Osteocyte (in vitro differentiated cells): ENCODE measurements around the gene SSPN. TPM values are rescaled to one million over a fixed set of nuclear protein-coding genes. Genes with fewer than 3 reads are reported as not detected.

ENCODE experiments used
- DNase-seq: peaks from one replicate; pipeline ENCODE4 v3.0.0; 2021; ENCODE audit warnings: mixed read lengths; ENCODE audit not compliant: unreplicated experiment; ENCODE audit errors: extremely low spot score
- H3K27ac Mint-ChIP-seq: one replicate; pipeline ENCODE4 v1.8.0; 2021; ENCODE audit warnings: mild to moderate bottlenecking, mixed read lengths; ENCODE audit not compliant: unreplicated experiment
- H3K27me3 Mint-ChIP-seq: one replicate; pipeline ENCODE4 v1.8.0; 2021; ENCODE audit warnings: mixed read lengths; ENCODE audit not compliant: unreplicated experiment
- H3K36me3 Mint-ChIP-seq: one replicate; pipeline ENCODE4 v1.8.0; 2021; ENCODE audit warnings: mixed read lengths; ENCODE audit not compliant: unreplicated experiment
- H3K4me1 Mint-ChIP-seq: one replicate; pipeline ENCODE4 v1.8.0; 2021; ENCODE audit warnings: mixed read lengths; ENCODE audit not compliant: unreplicated experiment
- H3K4me3 Mint-ChIP-seq: one replicate; pipeline ENCODE4 v1.8.0; 2021; ENCODE audit warnings: mild to moderate bottlenecking, moderate library complexity, mixed read lengths; ENCODE audit not compliant: unreplicated experiment
- H3K9me3 Mint-ChIP-seq: one replicate; pipeline ENCODE4 v1.8.0; 2021; ENCODE audit warnings: mixed read lengths; ENCODE audit not compliant: unreplicated experiment
- total RNA-seq: library from RNA; stranded (reverse); gene quantifications from 2 replicates; pipeline ENCODE4 v1.2.1, GENCODE V29; 2021
- TF ChIP-seq, protein P1 (sequence below): fragments of 200-600 bp; sonication (generic); IDR thresholded peaks from 2 replicates; pipeline ENCODE4 v1.5.0; 2021; ENCODE audit warnings: antibody characterized with exemption, mild to moderate bottlenecking, moderate library complexity

The SSPN gene
- total RNA-seq, 1 donor from 2014 or later: 19.2 TPM

DNA sequence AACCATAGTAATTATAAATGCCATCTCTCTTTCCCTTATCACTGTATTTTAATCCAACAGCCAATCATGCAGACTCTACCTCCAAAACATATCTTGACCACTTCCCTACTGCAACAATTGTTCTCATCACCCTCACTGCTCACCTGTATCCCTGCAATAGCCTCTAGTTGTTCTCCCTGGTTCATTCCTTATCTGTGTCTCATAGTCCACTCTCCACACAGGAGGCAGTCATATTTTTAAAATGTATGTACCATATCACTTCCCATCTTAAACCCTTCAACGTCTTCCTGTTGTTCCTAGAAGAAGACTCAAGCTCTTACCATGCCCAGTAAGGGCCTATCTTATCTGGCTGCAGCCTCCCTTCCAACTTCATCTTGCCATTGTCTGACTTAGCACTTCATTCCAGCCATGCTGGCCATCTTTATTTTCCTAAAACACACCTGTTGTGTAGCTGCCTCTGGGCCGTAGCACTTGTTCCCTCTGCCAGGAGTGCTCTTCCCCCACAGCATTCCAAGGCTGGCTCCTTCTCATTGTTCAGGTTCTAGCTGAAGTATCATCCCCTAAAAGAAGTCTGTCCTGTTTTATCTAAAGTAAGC lies 42.8 kb upstream of the SSPN start:
- Mint-ChIP-seq H3K27me3 (no peaks in the 10 kb centered on the region), H3K36me3 (no peaks in the 10 kb centered on the region), H3K27ac (peak overlapping the region; percentile 3), H3K4me3 (no peak overlapping the region), H3K4me1 (peaks cover 41% of the 10 kb centered on the region), H3K9me3 (no peaks in the 10 kb centered on the region)
- TF ChIP-seq, protein P1, sequence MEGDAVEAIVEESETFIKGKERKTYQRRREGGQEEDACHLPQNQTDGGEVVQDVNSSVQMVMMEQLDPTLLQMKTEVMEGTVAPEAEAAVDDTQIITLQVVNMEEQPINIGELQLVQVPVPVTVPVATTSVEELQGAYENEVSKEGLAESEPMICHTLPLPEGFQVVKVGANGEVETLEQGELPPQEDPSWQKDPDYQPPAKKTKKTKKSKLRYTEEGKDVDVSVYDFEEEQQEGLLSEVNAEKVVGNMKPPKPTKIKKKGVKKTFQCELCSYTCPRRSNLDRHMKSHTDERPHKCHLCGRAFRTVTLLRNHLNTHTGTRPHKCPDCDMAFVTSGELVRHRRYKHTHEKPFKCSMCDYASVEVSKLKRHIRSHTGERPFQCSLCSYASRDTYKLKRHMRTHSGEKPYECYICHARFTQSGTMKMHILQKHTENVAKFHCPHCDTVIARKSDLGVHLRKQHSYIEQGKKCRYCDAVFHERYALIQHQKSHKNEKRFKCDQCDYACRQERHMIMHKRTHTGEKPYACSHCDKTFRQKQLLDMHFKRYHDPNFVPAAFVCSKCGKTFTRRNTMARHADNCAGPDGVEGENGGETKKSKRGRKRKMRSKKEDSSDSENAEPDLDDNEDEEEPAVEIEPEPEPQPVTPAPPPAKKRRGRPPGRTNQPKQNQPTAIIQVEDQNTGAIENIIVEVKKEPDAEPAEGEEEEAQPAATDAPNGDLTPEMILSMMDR: no peak
- DNase-seq: no peak

GRCh38 chr12:26153421-26154154 lies 41.8 kb upstream of the SSPN start:
- H3K27me3 Mint-ChIP-seq: no peaks in the 10 kb centered on the region
- no peaks in the 10 kb centered on the region for H3K9me3 Mint-ChIP-seq
- DNase-seq: no peak
- no peaks in the 10 kb centered on the region for H3K36me3 Mint-ChIP-seq
- peaks cover 41% of the 10 kb centered on the region for H3K4me1 Mint-ChIP-seq
- TF ChIP-seq, protein P1: no peak
- H3K4me3 Mint-ChIP-seq: no peak overlapping the region
- H3K27ac Mint-ChIP-seq: no peak overlapping the region

- no peak overlapping the region for H3K4me3 Mint-ChIP-seq
- H3K9me3 Mint-ChIP-seq: no peaks in the 10 kb centered on the region
- H3K4me1 Mint-ChIP-seq: peaks cover 30% of the 10 kb centered on the region
- DNase-seq: no peak
- H3K27me3 Mint-ChIP-seq: peaks cover 2% of the 10 kb centered on the region
- H3K27ac Mint-ChIP-seq: no peak overlapping the region
- TF ChIP-seq, protein P1: no peak
- H3K36me3 Mint-ChIP-seq: no peaks in the 10 kb centered on the region
These were observed 39.0 kb upstream of the SSPN start for GRCh38 chr12:26156201-26156871.

DNA sequence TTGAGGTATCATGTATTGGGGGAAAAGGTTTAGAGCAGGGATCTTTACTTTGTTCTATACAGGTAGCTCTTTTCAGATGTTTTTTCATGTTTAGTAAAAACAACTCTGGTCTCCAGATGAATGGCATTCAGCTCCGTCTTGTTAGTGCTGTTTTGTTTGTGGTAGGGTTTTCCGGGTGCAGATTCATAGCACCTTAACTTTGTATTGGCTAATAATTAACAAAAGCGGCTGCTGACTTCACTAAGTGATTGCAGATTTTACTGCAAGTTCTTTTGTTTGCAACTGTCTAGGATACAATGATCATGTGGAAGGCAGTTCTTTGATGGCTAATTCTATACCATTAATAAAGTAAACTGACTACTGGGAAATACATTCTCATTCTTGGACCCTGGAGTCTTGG lies 38.4 kb upstream of the SSPN start:
- no peak overlapping the region for H3K27ac Mint-ChIP-seq
- no peaks in the 10 kb centered on the region for H3K9me3 Mint-ChIP-seq
- peaks cover 2% of the 10 kb centered on the region for H3K27me3 Mint-ChIP-seq
- H3K4me1 Mint-ChIP-seq: peaks cover 24% of the 10 kb centered on the region
- H3K4me3 Mint-ChIP-seq: no peak overlapping the region
- DNase-seq: no peak
- H3K36me3 Mint-ChIP-seq: no peaks in the 10 kb centered on the region
- TF ChIP-seq, protein P1: no peak
